CD4-positive, alpha-beta T cell (primary cell): Measurements from ENCODE around the gene NHS. TPM values are rescaled to one million over a fixed set of nuclear protein-coding genes. Genes with fewer than 3 reads are reported as not detected.
A peak's percentile ranks its signal among the peaks of the same experiment; 100 is the strongest.

ENCODE experiments used
- ATAC-seq: fragments of 200-7000 bp; cut with Tn5 transposase; one replicate; pipeline ENCODE4 v1.10.0; 2022; ENCODE audit warnings: mild to moderate bottlenecking; ENCODE audit not compliant: poor library complexity
- CTCF ChIA-PET: fragments of 350-600 bp; sonication (Branson Sonifier 250); formaldehyde crosslinking; loops from one replicate; lab custom pipeline; 2021; ENCODE audit warnings: antibody characterized with exemption, inconsistent platforms; lab: Charles Lee
- POLR2A ChIA-PET: fragments of 350-600 bp; sonication (Branson Sonifier 250); formaldehyde crosslinking; loops from one replicate; lab custom pipeline; 2021; ENCODE audit warnings: antibody characterized with exemption, inconsistent platforms; lab: Charles Lee
- DNase-seq, 14 experiments: peaks; one replicate each; pipeline ENCODE4 v3.0.0-alpha.2; 2013 to 2020; ENCODE audit warnings: mixed read lengths in 2 of 14
- H3K27ac ChIP-seq, 2 donors: one replicate each; pipeline versions ENCODE4 v1.5.1 to v1.7.0; 2013; ENCODE audit warnings: low read length in 2 of 2, low read depth in 1 of 2, mild to moderate bottlenecking in 1 of 2
- H3K27me3 ChIP-seq, 2 experiments: 1 replicate in 1 of 2; 2 replicates in 1 of 2; pipeline versions ENCODE4 v1.6.1 to v1.7.0; 2013; ENCODE audit warnings: low read length in 2 of 2, control low read depth in 1 of 2, mild to moderate bottlenecking in 1 of 2, moderate library complexity in 1 of 2; ENCODE audit not compliant: insufficient read depth in 2 of 2, control insufficient read depth in 1 of 2
- H3K36me3 ChIP-seq: one replicate; pipeline ENCODE4 v1.6.1; 2013; ENCODE audit warnings: low read length, control low read depth; ENCODE audit not compliant: insufficient read depth
- H3K4me1 ChIP-seq: one replicate; pipeline ENCODE4 v1.6.1; 2013; ENCODE audit warnings: low read length, control low read depth; ENCODE audit not compliant: insufficient read depth
- H3K4me3 ChIP-seq: one replicate; pipeline ENCODE4 v1.5.1; 2013; ENCODE audit warnings: mild to moderate bottlenecking, low read length, moderate library complexity
- H3K9me3 ChIP-seq, 2 experiments: 1 replicate in 1 of 2; 2 replicates in 1 of 2; pipeline versions ENCODE4 v1.6.1 to v1.7.0; 2013; ENCODE audit warnings: low read length in 2 of 2, mild to moderate bottlenecking in 2 of 2, control low read depth in 1 of 2, moderate library complexity in 1 of 2; ENCODE audit not compliant: control insufficient read depth in 1 of 2, insufficient read depth in 1 of 2
- H3K27ac Mint-ChIP-seq: one replicate; pipeline ENCODE4 v1.8.0; 2020; ENCODE audit warnings: mixed read lengths
- H3K27me3 Mint-ChIP-seq: one replicate; pipeline ENCODE4 v1.8.0; 2021; ENCODE audit warnings: mixed read lengths
- H3K36me3 Mint-ChIP-seq: one replicate; pipeline ENCODE4 v1.8.0; 2021; ENCODE audit warnings: low read depth, mixed read lengths
- H3K4me1 Mint-ChIP-seq: one replicate; pipeline ENCODE4 v1.8.0; 2021; ENCODE audit warnings: low read depth, mixed read lengths
- H3K4me3 Mint-ChIP-seq: one replicate; pipeline ENCODE4 v1.8.0; 2020; ENCODE audit warnings: mild to moderate bottlenecking, mixed read lengths
- H3K9me3 Mint-ChIP-seq: one replicate; pipeline ENCODE4 v1.8.0; 2020; ENCODE audit warnings: mixed read lengths
- intact Hi-C, 2 experiments: fragments of 100-400 bp; cut with DNase I in 1 of 2; cut with micrococcal nuclease in 1 of 2; formaldehyde crosslinking; loops; one replicate each; pipeline versions ENCODE4 v1.15.1 to v1.9.0; 2023 to 2025; cut with DNase I, micrococcal nuclease
- total RNA-seq, 174 experiments: library from RNA in 2 of 174; stranded (reverse) in 2 of 174; gene quantifications; one replicate each; pipeline ENCODE4 v1.2.3 and lab custom pipeline; 2021 to 2026
- TF ChIP-seq, protein P1 (sequence below): fragments of 200-600 bp; IDR thresholded peaks from one replicate; pipeline ENCODE4 v1.8.0; 2022; ENCODE audit warnings: antibody characterized with exemption, mild to moderate bottlenecking

The NHS gene
- total RNA-seq, 2 experiments from 2014 or later: 0.36 to 0.53 TPM

DNA sequence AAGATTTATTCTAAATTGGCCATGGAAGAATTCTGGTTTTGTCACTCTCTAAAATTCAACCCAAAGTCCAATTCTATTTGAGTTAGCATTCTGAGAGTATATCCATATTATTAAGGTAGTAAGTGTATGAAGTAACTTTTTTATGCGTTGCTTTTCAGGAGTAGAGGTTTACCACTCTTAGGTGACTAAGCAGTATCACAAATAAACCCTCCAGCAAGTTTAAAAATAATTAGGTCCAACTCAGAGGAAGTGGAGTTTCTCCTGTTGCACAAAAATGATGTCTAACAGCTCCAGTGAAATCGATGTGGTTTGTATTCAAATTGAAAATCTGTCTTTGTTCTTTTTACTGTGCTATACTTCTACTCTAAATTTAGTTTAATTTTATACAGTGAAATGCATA is 368.9 kb downstream of the NHS start:
- DNase-seq: no peak
- H3K9me3 ChIP-seq: no peaks in the 10 kb centered on the region
- POLR2A ChIA-PET: no interaction called here
- no peaks in the 10 kb centered on the region for H3K4me1 ChIP-seq
- H3K27ac Mint-ChIP-seq: no peak overlapping the region
- no peak for ATAC-seq
- H3K4me3 Mint-ChIP-seq: no peak overlapping the region
- no peaks in the 10 kb centered on the region for H3K9me3 Mint-ChIP-seq
- peaks cover 0 to 2% of the 10 kb centered on the region in 2 experiments for H3K27me3 ChIP-seq
- TF ChIP-seq, protein P1, sequence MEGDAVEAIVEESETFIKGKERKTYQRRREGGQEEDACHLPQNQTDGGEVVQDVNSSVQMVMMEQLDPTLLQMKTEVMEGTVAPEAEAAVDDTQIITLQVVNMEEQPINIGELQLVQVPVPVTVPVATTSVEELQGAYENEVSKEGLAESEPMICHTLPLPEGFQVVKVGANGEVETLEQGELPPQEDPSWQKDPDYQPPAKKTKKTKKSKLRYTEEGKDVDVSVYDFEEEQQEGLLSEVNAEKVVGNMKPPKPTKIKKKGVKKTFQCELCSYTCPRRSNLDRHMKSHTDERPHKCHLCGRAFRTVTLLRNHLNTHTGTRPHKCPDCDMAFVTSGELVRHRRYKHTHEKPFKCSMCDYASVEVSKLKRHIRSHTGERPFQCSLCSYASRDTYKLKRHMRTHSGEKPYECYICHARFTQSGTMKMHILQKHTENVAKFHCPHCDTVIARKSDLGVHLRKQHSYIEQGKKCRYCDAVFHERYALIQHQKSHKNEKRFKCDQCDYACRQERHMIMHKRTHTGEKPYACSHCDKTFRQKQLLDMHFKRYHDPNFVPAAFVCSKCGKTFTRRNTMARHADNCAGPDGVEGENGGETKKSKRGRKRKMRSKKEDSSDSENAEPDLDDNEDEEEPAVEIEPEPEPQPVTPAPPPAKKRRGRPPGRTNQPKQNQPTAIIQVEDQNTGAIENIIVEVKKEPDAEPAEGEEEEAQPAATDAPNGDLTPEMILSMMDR: no peak
- intact Hi-C loops: loop anchor here (2.0 to 10.0 kb wide), 3 partner anchors 47 to 631 kb away; no protein-coding TSS in a partner anchor
- CTCF ChIA-PET: interaction anchor here (0.6 kb wide), 1 partner anchor 787 kb away, joined by 3 read pairs; no protein-coding TSS in a partner anchor
- peaks cover 12% of the 10 kb centered on the region for H3K36me3 Mint-ChIP-seq
- H3K4me3 ChIP-seq: no peak overlapping the region
- peaks cover 54% of the 10 kb centered on the region for H3K4me1 Mint-ChIP-seq
- no peaks in the 10 kb centered on the region for H3K27me3 Mint-ChIP-seq
- H3K27ac ChIP-seq: no peak overlapping the region
- H3K36me3 ChIP-seq: no peaks in the 10 kb centered on the region

DNA sequence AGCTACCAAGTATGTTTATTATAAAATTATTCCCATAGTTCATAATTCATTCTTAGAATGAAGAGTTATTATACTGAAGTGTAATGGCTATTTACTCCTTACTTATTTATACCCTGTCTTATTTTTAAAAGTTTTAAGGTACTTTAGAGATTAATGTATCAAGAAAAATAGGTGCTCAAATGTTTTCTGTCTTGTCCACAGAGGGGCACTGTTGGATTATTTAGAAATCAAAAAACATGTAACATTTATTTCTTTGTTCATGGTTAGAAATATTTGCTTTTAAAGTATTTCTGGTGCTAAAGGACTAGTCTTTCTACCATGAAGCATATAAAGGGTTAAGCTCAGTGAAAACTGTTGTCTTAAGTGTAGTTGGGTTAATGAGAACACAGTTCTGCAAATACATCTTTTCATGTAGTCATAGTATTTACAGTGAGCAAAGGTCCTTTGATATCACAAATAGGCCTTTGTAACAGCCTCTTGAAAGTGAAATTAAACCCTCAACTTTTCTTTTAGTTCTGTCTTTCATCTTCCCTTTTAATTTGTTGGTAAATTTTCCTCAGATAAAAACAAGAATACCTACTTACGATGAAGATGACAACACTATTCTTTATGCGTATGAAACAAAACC is 370.0 kb downstream of the NHS start:
- Mint-ChIP-seq H3K36me3 (peaks cover 22% of the 10 kb centered on the region), H3K4me3 (no peak overlapping the region), H3K4me1 (peaks cover 43% of the 10 kb centered on the region), H3K27me3 (no peaks in the 10 kb centered on the region), H3K9me3 (no peaks in the 10 kb centered on the region), H3K27ac (no peak overlapping the region)
- ChIA-PET CTCF (no interaction called here), POLR2A (no interaction called here)
- DNase-seq: peak in 3 of 14 experiments; percentile 11 to 26 (median 25)
- TF ChIP-seq, protein P1: peak; percentile 38
- Histone ChIP-seq H3K9me3 (no peaks in the 10 kb centered on the region), H3K36me3 (peaks cover 3% of the 10 kb centered on the region), H3K4me1 (no peaks in the 10 kb centered on the region), H3K4me3 (no peak overlapping the region), H3K27ac (no peak overlapping the region), H3K27me3 (peaks cover 0 to 2% of the 10 kb centered on the region in 2 experiments)
- intact Hi-C loops: loop anchor here (2.0 to 10.0 kb wide), 5 partner anchors 47 to 630 kb away; no protein-coding TSS in a partner anchor
- ATAC-seq: no peak

DNA sequence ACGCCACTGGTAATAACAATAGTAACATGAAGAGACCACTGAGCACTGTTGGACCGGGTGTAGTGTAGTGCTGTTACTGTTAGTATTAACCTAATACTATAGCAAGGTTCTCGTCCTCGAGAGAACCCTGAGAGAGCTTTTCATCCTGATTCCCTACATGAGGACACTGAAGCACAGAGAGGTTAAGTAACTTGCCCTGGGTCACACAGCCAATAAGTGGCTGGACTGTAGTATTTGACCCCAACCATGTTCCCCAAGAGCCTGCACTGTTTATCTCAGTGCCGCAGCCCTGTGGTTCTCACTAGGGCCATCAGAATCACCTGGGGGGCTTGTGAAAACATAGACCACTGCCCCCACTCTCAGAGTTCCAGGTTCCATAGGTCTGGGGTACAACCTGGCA is 372.7 kb downstream of the NHS start:
- no peaks in the 10 kb centered on the region for H3K9me3 ChIP-seq
- ATAC-seq (no peak), DNase-seq (no peak)
- POLR2A ChIA-PET: no interaction called here
- no peak overlapping the region for H3K27ac ChIP-seq
- Mint-ChIP-seq H3K36me3 (peaks cover 46% of the 10 kb centered on the region), H3K4me3 (no peak overlapping the region), H3K9me3 (no peaks in the 10 kb centered on the region), H3K27me3 (no peaks in the 10 kb centered on the region), H3K27ac (no peak overlapping the region), H3K4me1 (peaks cover 19% of the 10 kb centered on the region)
- H3K27me3 ChIP-seq: no peaks in the 10 kb centered on the region
- TF ChIP-seq, protein P1: no peak
- H3K36me3 ChIP-seq: peaks cover 4% of the 10 kb centered on the region
- H3K4me3 ChIP-seq: no peak overlapping the region
- no peaks in the 10 kb centered on the region for H3K4me1 ChIP-seq
- CTCF ChIA-PET: no interaction called here
- intact Hi-C loops: loop anchor here in 1 of 2 experiments (5.0 to 10.0 kb wide), 3 partner anchors 45 to 627 kb away; no protein-coding TSS in a partner anchor
